ENCODE measurements around the gene WDR19. TPM values are rescaled to one million over a fixed set of nuclear protein-coding genes. Genes with fewer than 3 reads are reported as not detected.

WDR19 gene
- total RNA-seq, 3 donors from 2014 or later, result 9.3 to 13.4 (median 10.0) TPM

DNA sequence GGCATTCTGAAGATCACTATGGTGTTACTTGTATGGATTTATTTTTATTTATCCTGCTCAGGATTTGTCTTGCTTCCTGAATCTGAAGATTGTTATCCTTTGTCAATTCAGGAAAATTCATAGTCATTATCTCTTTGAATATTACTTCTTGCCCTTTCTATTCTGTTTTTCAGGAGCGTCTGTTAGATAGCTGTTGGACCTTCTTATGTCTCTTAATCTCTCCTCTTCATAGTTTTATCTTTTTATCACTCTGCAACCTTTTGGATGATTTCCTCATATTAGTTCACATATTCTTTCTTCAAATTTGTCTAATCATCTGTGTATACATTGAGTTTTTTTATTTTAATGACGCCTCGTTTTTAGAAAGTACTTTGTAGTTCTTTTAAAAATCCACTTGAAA, 19.6 kb downstream of the WDR19 start:
- H3K27me3 Mint-ChIP-seq (ENCODE audit: low read depth), result no peaks in the 10 kb centered on the region
- peaks cover 31% of the 10 kb centered on the region for H3K36me3 Mint-ChIP-seq (ENCODE audit: insufficient read depth)
- no peaks in the 10 kb centered on the region for H3K9me3 Mint-ChIP-seq
- DNase-seq (no peak), ATAC-seq (no peak)
- no peak overlapping the region for H3K4me3 Mint-ChIP-seq
- no peaks in the 10 kb centered on the region for H3K4me1 Mint-ChIP-seq (ENCODE audit: low read depth)

DNA sequence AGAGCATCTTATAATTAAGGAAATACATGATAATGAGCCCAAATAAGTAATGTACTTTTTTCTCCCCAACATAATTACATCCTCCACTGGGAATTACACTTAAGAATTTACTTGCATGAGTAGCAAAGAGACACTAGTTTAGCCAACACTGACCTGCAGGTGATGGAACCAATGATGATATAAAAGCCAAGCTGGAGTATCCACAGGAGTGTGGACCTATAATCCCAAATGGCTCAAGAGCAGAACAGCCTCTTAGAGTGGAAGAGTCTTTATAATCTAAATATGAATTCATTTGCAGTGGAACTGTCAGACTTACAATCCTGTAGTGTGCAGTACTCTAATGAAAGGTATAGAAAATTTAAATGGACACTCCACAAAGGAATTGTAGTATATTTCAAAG, 22.2 kb downstream of the WDR19 start:
- H3K4me3 Mint-ChIP-seq, result no peak overlapping the region
- ATAC-seq (no peak), DNase-seq (no peak)
- peaks cover 42% of the 10 kb centered on the region for H3K36me3 Mint-ChIP-seq (ENCODE audit: insufficient read depth)
- H3K27me3 Mint-ChIP-seq (ENCODE audit: low read depth), result no peaks in the 10 kb centered on the region
- H3K9me3 Mint-ChIP-seq, result no peaks in the 10 kb centered on the region
- no peaks in the 10 kb centered on the region for H3K4me1 Mint-ChIP-seq (ENCODE audit: low read depth)

DNA sequence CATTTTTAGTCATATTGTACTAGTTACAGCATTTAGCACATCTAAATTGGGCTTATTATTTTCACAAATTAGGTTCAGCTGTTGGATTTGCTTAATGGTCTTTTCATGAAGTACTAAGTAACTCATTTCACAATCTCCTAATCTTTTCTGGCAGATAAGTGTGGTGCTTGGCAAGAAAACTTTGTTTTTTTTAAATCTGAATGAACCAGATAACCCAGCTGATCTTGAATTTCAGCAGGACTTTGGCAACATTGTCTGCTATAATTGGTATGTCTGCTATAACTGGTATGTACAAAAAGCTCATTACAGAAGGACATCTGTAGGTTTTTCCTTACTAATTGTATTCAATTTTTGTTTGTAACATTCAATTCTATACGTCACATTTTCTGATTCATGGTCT, 22.7 kb downstream of the WDR19 start:
- DNase-seq (no peak), ATAC-seq (no peak)
- no peaks in the 10 kb centered on the region for H3K9me3 Mint-ChIP-seq
- H3K4me1 Mint-ChIP-seq (ENCODE audit: low read depth), result no peaks in the 10 kb centered on the region
- H3K4me3 Mint-ChIP-seq, result no peak overlapping the region
- peaks cover 42% of the 10 kb centered on the region for H3K36me3 Mint-ChIP-seq (ENCODE audit: insufficient read depth)
- H3K27me3 Mint-ChIP-seq (ENCODE audit: low read depth), result no peaks in the 10 kb centered on the region

DNA sequence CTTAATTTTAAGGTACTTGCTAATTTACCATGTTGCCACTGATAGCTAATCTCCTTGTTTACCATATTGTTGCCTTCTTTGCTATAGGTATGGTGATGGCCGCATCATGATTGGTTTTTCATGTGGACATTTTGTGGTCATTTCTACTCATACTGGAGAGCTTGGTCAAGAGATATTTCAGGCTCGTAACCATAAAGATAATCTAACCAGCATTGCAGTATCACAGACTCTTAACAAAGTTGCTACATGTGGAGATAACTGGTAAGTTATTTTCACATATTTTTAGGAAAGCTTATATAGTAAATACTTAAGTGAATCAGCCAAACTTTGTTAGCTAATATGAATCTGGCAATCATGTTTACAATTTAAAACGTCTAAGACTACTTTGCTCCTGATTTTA, 23.1 kb downstream of the WDR19 start:
- Mint-ChIP-seq H3K36me3 (ENCODE audit: insufficient read depth) (peaks cover 42% of the 10 kb centered on the region), H3K4me1 (ENCODE audit: low read depth) (no peaks in the 10 kb centered on the region), H3K9me3 (no peaks in the 10 kb centered on the region), H3K4me3 (no peak overlapping the region), H3K27me3 (ENCODE audit: low read depth) (no peaks in the 10 kb centered on the region)
- DNase-seq (no peak), ATAC-seq (no peak)

DNA sequence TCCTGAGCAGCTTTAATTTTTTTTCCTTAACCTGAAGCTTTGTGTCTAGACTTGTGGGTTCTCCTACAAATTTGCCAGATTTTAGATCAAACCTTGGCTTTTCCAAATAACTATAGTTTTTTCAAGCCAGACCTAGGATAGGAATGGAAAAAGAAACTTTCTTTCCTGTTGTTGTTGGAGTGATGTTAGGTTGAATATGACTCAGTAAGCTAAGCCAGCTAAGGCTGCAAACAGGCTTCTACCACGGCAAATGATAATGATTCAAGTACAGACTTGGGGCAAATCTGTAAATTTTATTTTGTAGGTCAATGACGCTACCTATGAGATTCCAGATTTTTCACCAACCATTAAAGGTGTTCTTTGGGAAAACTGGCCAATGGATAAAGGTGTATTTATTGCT, 45.6 kb downstream of the WDR19 start:
- Mint-ChIP-seq H3K36me3 (ENCODE audit: insufficient read depth) (peaks cover 11% of the 10 kb centered on the region), H3K4me3 (no peak overlapping the region), H3K4me1 (ENCODE audit: low read depth) (no peaks in the 10 kb centered on the region), H3K9me3 (no peaks in the 10 kb centered on the region), H3K27me3 (ENCODE audit: low read depth) (no peaks in the 10 kb centered on the region)
- DNase-seq (no peak), ATAC-seq (no peak)

DNA sequence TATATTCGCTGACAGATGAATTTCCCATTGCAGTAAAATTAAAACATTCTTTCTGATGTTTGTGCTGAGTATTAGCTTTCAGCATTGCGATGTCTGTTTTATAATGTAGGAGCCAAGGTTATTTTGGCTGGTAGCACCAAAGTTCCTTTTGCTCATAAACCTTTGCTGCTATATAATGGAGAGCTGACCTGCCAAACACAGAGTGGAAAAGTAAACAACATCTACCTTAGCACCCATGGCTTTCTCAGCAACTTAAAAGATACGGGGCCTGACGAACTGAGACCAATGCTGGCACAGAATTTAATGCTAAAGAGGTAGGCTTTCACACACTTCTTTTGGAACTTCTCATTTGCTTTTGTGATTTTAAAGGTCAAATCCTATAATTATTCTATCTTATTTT, 46.0 kb downstream of the WDR19 start:
- H3K36me3 Mint-ChIP-seq (ENCODE audit: insufficient read depth), result peaks cover 11% of the 10 kb centered on the region
- H3K27me3 Mint-ChIP-seq (ENCODE audit: low read depth), result no peaks in the 10 kb centered on the region
- H3K4me3 Mint-ChIP-seq, result no peak overlapping the region
- no peak for ATAC-seq
- H3K4me1 Mint-ChIP-seq (ENCODE audit: low read depth), result no peaks in the 10 kb centered on the region
- no peaks in the 10 kb centered on the region for H3K9me3 Mint-ChIP-seq
- DNase-seq, result no peak

DNA sequence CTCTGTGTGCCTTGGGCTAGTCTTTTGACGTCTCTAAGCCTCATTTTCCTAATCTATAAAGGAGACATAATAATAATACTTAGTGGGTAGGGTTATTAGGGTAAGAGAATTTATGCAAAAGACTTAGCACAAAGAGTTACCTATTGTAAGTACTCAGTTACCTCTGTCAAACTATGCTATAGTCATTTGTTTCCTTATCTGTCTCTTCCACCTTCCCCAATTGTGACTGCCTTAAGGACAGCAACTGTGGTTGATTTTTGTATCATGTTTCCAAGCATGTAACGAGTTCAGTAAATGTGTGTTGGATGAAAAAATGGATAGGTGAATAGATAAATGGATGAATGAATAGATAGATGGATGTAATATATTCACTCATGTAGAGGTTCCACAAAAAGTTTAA, 48.1 kb downstream of the WDR19 start:
- Mint-ChIP-seq H3K4me1 (ENCODE audit: low read depth) (no peaks in the 10 kb centered on the region), H3K4me3 (no peak overlapping the region), H3K36me3 (ENCODE audit: insufficient read depth) (peaks cover 11% of the 10 kb centered on the region), H3K9me3 (no peaks in the 10 kb centered on the region), H3K27me3 (ENCODE audit: low read depth) (no peaks in the 10 kb centered on the region)
- DNase-seq (no peak), ATAC-seq (no peak)

DNA sequence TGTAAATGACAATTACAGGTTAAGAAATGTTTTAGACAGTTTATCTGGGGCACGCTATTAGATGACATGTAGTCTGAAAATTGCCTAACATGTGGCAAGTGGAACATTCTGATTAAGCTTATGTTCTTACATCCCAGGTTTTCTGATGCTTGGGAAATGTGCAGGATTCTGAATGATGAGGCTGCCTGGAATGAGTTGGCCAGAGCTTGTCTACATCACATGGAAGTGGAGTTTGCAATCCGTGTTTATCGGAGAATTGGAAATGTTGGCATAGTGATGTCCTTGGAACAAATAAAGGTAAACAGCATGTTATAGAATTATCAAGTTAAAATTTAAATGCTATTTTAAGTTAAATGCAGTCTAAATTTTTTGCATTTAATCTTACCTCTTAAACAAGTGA, 49.3 kb downstream of the WDR19 start:
- DNase-seq (no peak), ATAC-seq (no peak)
- H3K4me1 Mint-ChIP-seq (ENCODE audit: low read depth), result no peaks in the 10 kb centered on the region
- no peaks in the 10 kb centered on the region for H3K9me3 Mint-ChIP-seq
- H3K27me3 Mint-ChIP-seq (ENCODE audit: low read depth), result no peaks in the 10 kb centered on the region
- H3K4me3 Mint-ChIP-seq, result no peak overlapping the region
- H3K36me3 Mint-ChIP-seq (ENCODE audit: insufficient read depth), result peaks cover 19% of the 10 kb centered on the region

DNA sequence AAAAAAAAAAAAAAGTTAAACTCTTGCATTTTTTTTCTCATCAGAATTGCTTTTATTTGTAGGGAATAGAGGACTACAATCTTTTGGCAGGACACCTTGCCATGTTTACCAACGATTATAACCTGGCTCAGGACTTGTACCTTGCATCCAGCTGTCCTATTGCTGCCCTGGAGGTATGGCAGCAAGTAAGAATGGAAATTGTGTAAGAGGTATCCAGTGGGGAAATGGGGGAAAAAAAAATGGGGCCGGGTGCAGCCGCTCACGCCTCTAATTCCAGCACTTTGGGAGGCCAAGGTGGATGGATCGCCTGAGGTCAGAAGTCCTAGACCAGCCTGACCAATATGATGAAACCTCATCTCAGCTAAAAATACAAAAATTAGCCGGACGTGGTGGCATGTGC, 49.8 kb downstream of the WDR19 start:
- H3K27me3 Mint-ChIP-seq (ENCODE audit: low read depth), result no peaks in the 10 kb centered on the region
- no peak overlapping the region for H3K4me3 Mint-ChIP-seq
- H3K9me3 Mint-ChIP-seq, result no peaks in the 10 kb centered on the region
- H3K4me1 Mint-ChIP-seq (ENCODE audit: low read depth), result no peaks in the 10 kb centered on the region
- peaks cover 19% of the 10 kb centered on the region for H3K36me3 Mint-ChIP-seq (ENCODE audit: insufficient read depth)
- ATAC-seq (no peak), DNase-seq (no peak)

DNA sequence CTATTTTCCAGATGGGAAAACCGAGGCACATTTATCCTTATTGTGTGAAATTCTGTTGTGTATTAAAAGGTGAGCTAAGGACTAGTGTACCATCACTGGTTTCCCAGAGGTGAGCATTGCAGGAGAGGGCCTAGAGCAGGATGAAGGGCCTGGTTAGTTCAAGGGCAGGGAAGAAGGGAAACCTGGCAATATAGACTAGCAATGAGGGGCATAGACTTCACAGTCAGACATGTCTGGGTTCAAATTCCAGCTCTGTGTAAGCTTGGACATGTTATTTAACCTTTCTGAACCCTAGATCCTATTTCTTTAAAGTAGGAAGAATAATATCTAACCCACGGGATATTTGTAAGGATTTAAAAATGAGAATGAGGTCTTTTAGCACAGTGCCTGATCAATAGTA, 50.8 kb downstream of the WDR19 start:
- H3K4me3 Mint-ChIP-seq, result no peak overlapping the region
- no peaks in the 10 kb centered on the region for H3K27me3 Mint-ChIP-seq (ENCODE audit: low read depth)
- DNase-seq, result no peak
- H3K9me3 Mint-ChIP-seq, result no peaks in the 10 kb centered on the region
- peaks cover 23% of the 10 kb centered on the region for H3K36me3 Mint-ChIP-seq (ENCODE audit: insufficient read depth)
- H3K4me1 Mint-ChIP-seq (ENCODE audit: low read depth), result no peaks in the 10 kb centered on the region
- ATAC-seq, result no peak

DNA sequence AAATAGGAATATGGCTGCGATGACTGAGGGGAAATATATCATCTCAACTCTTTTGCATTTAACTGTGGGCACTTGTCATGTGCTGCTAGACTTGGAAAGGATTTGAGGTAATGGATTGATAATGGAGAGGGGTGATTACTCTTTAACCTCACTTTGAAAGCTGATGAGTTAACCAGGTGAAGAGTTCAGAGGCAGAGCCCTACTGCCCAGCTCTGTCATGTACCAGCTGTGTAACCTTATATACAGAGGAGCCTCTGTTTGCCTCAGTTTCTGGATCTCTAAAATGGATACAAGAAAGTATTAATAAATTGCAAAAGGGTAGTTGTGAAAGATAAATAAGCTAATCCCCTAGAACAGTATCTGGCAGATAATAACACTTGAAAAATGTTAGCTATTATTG, 51.5 kb downstream of the WDR19 start:
- DNase-seq, result no peak
- Mint-ChIP-seq H3K27me3 (ENCODE audit: low read depth) (no peaks in the 10 kb centered on the region), H3K36me3 (ENCODE audit: insufficient read depth) (peaks cover 22% of the 10 kb centered on the region)

DNA sequence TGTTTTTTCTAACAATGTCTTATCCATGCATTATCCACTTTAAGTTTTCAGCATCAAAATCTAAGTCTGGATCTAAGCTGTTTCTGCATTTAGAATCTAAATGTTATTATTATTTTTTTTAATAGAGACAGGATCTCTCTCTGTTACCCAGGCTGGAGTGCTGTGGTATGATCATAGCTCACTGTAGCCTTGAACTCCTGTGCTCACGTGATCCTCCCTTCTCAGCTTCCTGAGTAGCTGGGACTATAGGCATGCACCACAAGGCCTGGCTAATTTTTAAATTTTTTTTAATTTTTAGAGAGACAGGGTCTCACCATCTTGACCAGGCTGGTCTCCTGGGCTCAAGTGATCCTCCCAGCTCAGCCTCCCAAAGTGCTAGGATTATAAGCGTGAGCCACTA, 52.7 kb downstream of the WDR19 start:
- ATAC-seq (no peak), DNase-seq (no peak)
- peaks cover 14% of the 10 kb centered on the region for H3K36me3 Mint-ChIP-seq (ENCODE audit: insufficient read depth)
- H3K27me3 Mint-ChIP-seq (ENCODE audit: low read depth), result no peaks in the 10 kb centered on the region
- no peak overlapping the region for H3K4me3 Mint-ChIP-seq
- H3K4me1 Mint-ChIP-seq (ENCODE audit: low read depth), result no peaks in the 10 kb centered on the region
- no peaks in the 10 kb centered on the region for H3K9me3 Mint-ChIP-seq

More for the DNA sequence above, 51.5 kb downstream of the WDR19 start:
- Mint-ChIP-seq H3K9me3 (no peaks in the 10 kb centered on the region), H3K4me3 (no peak overlapping the region), H3K4me1 (ENCODE audit: low read depth) (no peaks in the 10 kb centered on the region)
- no peak for ATAC-seq

DNA sequence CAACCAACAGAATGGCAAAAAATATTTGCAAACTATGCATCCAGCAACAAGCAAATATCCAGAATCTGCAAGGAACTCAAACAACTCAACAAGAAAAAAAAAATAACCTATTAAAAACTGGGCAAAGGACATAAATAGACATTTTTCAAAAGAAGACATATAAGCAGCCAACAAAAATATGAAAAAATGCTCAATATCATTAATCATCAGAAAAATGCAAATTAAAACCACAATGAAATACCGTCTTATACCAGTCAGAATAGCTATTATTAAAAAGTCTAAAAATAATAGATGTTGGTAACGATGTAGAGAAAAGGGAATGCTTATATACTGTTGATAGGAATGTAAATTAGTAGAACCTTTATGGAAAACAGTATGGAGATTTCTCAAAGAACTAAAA, 53.4 kb downstream of the WDR19 start:
- no peaks in the 10 kb centered on the region for H3K9me3 Mint-ChIP-seq
- no peaks in the 10 kb centered on the region for H3K4me1 Mint-ChIP-seq (ENCODE audit: low read depth)
- H3K36me3 Mint-ChIP-seq (ENCODE audit: insufficient read depth), result peaks cover 12% of the 10 kb centered on the region
- H3K4me3 Mint-ChIP-seq, result no peak overlapping the region
- no peaks in the 10 kb centered on the region for H3K27me3 Mint-ChIP-seq (ENCODE audit: low read depth)
- ATAC-seq (no peak), DNase-seq (no peak)

DNA sequence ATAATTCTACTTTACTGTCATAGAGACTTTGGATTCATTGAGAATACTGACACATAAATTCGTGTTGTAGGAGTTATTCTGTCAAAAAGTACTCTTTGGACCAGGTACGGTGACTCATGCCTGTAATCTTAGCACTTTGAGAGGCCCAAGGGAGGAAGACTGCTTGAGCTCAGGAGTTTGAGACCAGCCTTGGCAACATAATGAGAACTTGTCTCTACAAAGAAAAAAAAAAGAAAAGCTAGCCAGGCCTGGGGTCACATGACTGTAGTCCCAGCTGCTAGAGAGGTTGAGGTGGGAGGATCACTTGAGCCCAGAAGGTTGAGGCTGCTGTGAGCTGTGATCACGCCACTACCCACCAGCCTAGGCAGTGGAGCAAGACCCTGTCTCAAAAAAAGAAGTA, 54.9 kb downstream of the WDR19 start:
- no peaks in the 10 kb centered on the region for H3K27me3 Mint-ChIP-seq (ENCODE audit: low read depth)
- H3K4me3 Mint-ChIP-seq, result no peak overlapping the region
- DNase-seq, result no peak
- peaks cover 12% of the 10 kb centered on the region for H3K36me3 Mint-ChIP-seq (ENCODE audit: insufficient read depth)
- no peak for ATAC-seq
- H3K9me3 Mint-ChIP-seq, result no peaks in the 10 kb centered on the region
- H3K4me1 Mint-ChIP-seq (ENCODE audit: low read depth), result no peaks in the 10 kb centered on the region

DNA sequence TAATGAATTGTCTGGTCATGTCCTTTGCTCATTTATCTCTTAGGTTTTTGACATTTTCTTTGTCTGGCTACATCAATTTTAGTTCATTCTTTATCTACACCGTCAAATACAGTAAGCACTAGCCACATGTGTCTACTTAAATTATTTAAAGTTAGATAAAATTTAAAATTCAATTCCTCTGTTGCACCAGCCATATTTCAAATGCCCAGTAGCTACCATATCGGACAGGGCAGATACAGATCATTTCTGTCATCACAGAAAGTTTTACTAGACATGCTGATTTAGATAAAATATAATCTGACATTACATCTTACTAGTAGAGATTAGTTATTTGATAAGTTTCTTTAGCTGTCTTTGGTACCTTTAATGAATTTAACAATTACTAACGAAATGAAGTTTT, 61.1 kb downstream of the WDR19 start:
- DNase-seq (no peak), ATAC-seq (no peak)
- Mint-ChIP-seq H3K4me3 (no peak overlapping the region), H3K9me3 (peaks cover 11% of the 10 kb centered on the region), H3K36me3 (ENCODE audit: insufficient read depth) (peaks cover 14% of the 10 kb centered on the region), H3K4me1 (ENCODE audit: low read depth) (no peaks in the 10 kb centered on the region), H3K27me3 (ENCODE audit: low read depth) (no peaks in the 10 kb centered on the region)

DNA sequence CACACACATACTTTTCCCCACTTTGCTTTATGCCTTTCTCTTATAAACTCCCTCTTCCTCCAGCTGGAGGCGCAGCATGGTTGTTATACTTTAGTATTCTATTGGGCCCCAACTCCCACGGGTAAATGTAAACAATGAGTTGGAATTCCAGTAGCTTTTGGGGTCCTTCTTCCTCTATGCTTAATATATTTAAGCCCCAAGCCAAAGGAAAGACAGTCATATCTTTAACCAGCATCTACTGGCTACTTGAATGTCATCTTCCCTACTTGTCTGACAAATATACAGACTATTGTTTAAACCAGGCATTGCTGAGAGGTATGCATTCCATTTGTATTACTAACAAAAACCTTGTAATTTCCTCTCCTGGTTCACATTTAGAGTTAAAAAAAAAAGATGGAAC, 72.9 kb downstream of the WDR19 start:
- H3K4me3 Mint-ChIP-seq, result no peak overlapping the region
- no peaks in the 10 kb centered on the region for H3K9me3 Mint-ChIP-seq
- DNase-seq (no peak), ATAC-seq (no peak)
- H3K36me3 Mint-ChIP-seq (ENCODE audit: insufficient read depth), result peaks cover 25% of the 10 kb centered on the region
- no peaks in the 10 kb centered on the region for H3K27me3 Mint-ChIP-seq (ENCODE audit: low read depth)
- no peaks in the 10 kb centered on the region for H3K4me1 Mint-ChIP-seq (ENCODE audit: low read depth)
